GM19328 (cell line): ENCODE measurements around the gene ZBTB45.
"Not testable (repeated sequence)": the region's sequence is repeated elsewhere in the genome, so short reads cannot be mapped to it uniquely, and the experiment has no call there.

ENCODE experiments used
- ATAC-seq: cut with Tn5 transposase; IDR thresholded peaks from one replicate; pipeline ENCODE4 v1.9.1; 2021; ENCODE audit warnings: mild to moderate bottlenecking, moderate library complexity; ENCODE audit not compliant: unreplicated experiment

The ZBTB45 gene

DNA sequence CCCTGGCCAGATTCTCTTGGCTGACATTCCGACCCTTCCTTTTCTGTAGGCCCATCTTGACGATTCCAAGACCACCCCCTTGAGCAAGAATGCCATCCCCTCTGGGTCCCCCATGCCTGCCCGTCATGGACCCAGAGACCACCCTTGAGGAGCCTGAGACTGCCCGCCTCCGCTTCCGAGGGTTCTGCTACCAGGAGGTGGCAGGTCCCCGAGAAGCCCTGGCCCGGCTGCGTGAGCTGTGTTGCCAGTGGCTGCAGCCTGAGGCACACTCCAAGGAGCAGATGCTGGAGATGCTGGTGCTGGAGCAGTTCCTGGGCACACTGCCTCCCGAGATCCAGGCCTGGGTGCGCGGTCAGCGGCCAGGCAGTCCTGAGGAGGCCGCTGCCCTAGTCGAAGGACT lies 42.5 kb downstream of the ZBTB45 start:
- ATAC-seq: no peak

DNA sequence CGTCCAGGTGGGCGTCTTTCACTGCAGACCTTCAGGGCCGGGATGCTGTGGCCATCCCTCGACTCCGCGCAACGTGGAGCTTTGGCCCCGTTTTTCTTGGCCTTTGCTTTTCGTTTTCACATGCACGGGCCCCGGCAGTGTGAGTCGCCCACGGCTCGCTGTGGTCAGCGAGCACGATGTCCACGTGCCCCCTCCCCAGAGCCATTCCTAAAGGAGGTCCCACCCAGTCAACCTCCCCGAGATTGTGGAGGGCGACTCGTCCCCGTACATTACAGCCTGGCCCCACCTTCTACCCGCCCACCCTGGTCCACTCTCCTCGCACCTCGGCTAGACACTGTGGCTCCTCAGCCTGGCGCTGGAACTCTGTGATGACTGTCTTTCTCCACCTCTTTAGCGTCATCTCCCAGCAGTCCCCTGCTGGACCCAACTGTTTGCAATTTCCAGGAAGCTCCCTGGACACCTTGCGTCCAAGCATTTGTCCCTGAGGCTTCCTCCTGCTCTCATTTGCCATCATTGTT lies 43.1 kb downstream of the ZBTB45 start:
- no peak for ATAC-seq

DNA sequence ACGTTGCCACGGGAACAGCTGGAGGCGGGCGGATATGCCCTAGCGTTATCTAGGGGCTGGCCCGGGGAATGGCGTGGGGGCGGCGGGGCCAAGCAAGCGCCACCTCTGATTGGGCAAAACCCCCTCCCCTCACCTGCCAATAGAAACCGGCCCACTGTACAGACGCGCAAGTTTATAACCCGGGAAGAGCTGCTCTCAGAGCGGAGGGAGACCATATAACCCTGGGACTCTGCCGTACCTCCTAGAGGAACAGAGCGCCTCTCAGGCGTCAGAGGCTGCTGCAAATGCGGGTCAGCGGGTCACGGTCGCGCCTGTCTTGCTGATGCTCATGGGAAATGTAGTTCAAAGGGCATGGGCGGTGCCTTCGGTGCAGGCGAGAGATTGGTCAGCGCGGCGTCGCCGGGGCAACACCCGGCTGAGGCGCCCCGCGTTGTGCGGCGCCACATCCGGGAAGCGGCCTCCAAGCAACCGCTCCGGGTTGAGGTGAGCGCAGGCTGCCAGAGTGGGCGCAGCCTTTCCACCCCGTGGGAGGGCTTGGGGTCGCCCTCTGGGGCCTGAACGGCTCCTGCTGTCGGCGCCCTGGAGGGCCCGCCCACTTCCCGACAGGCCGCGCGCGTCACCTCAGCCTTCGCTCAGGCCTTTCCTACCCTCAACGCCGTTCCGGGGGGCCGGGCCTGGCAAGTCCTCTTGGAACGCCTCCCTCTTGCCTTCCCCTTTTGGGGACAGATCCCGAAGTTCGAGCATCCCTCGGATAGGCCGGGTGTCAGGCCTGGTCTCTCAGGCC lies 43.7 kb downstream of the ZBTB45 start, which contains the start of gene ZNF446:
ZNF446 (plus strand) TSS at position 639 of the 784 bp plus-strand sequence. CDS start 867 bp downstream, outside the sequence.
- ATAC-seq: peak; percentile 88

DNA sequence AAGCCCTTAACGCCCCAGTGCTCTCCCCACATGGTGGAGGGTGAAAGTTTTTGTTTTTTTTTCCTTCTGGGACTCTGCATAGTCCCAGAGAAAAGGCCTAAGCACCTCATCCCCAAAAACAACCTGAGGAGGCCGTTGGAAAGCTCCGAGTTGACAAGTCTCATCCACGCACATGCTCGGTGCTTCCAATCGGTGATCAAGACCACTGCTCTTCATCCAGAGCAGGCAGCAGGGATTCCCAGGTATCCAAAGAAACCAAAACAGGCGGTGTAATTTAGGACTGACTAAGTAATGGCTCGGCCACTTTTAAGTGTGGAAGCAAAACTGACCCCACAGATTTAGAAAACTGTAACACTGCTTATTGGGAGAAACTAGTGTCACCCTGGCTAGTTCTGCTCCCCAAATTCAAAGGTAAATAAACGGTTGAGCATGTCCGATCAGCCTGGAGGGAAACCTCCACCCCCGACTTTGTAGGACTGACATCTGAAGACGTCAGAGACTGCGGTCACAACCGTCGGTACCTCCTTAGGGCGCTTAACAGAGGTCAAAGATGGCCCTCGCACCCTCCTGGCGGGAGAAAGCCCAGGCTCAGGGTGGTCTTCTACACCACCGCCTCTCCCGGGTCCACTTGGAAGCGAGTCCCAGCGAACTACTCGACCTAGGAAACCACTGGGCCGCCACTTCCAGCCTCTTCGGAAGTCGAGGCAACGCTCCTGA lies 44.5 kb downstream of the ZBTB45 start:
- ATAC-seq: no peak

DNA sequence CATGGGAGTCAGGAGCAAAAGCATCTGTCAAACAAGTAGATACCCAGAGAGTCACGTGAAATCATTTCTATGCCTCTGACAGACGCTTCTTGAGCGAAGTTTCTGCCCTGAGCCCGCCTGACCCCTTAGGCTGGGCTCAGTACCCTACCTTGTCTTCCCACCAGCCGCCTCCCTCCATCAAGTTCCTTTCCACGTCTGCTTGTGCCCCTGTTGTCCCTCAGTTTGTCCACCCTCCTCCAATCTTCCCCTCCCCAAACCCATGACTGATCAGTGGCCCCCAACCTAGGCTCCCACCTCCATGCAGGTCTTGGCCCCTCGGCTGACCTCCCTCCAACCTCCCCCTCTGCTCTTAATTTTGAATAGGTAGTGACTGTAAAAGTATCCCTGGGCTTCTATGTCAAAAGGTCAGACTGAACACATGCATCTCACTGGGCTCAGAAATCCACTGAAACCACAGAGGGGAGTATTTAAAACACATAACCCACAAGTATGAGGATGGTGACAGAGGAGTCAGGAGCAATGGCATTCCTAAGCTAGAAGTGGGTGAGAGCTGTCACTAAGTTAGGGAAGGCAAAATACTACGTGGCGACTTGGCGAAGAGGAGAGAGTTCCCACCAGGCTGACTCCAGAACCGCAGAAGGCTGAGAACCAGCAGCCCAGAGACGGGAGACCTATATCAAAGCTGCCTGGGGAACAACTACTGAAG lies 45.2 kb downstream of the ZBTB45 start:
- no peak for ATAC-seq

DNA sequence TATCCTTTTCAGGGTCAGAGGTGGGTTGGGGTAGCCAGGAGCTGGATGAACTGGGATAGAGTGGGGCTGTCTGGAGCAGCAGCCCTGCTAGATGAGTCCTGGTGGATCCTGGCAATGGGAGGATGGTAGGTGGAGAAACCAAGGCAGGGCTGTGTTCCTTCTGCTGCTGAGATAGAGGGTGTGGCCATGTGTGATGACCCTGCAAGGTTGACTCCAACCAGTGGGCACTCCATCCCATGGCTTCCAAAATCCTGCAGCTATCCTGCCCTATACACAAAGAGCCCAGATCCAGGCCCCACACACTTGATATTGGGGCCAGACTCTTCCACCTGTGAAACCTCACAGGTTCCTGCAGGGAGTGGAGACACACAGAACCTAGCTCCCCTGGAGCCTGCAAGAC lies 45.8 kb downstream of the ZBTB45 start:
- no peak for ATAC-seq

DNA sequence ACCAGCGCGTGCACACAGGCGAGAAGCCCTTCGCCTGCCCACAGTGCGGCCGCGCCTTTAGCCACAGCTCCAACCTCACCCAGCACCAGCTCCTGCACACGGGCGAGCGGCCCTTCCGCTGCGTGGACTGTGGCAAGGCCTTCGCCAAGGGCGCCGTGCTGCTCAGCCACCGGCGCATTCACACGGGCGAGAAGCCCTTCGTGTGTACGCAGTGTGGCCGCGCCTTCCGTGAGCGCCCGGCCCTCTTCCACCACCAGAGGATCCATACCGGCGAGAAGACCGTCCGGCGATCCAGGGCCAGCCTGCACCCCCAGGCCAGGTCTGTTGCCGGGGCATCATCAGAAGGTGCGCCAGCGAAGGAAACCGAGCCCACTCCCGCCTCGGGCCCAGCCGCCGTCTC lies 47.9 kb downstream of the ZBTB45 start:
- no peak for ATAC-seq

DNA sequence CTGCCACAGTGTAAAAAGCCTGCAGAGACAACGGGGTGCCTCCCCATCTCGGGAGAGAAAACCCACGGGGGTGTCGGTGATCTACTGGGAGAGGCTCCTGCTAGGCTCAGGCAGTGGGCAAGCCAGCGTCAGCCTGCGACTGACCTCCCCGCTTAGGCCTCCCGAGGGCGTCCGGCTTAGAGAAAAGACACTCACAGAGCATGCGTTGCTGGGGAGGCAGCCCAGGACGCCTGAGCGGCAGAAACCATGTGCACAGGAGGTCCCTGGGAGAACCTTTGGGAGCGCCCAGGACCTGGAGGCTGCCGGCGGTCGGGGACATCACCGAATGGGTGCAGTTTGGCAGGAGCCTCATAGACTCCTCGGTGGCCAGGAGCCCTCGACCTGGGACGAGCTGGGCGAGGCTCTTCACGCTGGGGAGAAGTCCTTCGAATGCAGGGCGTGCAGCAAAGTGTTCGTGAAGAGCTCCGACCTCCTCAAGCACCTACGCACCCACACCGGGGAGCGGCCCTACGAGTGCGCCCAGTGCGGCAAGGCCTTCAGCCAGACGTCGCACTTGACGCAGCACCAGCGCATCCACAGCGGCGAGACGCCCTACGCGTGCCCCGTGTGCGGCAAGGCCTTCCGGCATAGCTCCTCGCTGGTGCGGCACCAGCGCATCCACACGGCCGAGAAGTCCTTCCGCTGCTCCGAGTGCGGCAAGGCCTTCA lies 48.6 kb downstream of the ZBTB45 start:
- ATAC-seq: not testable (repeated sequence)

DNA sequence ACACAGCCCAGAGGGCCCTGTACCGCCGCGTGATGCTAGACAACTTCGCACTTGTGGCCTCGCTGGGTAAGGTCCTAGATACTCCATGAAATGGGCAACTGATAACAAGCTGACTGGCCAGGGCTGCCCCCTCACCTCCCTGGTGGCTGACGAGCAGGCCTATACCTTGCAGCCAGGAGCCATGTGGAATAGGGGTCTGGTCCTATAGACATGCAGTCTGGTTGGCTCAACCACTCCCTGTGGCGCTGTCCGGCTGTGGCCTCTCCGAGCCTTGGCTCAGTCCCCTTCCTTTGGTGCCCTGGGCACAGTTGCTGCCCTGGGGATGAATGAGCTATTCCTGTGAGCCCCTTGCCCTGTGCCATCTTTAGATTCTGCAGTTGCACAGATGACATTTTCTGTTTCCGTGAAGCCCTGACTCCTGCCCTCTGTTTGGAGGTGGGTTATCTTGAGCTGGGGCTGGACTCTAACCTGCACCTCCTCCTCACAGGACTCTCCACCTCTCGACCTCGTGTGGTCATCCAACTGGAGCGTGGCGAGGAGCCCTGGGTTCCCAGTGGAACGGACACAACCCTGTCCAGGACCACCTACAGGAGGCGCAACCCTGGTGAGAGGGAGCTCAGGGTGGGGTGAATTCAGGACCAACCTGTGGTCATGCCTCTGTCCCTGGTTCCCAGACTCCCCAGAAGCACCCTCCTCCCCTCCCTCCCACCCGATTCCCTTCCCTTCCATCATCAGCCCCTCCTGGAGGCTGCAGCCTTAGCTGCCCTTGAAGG lies 50.2 kb downstream of the ZBTB45 start:
- ATAC-seq: no peak

DNA sequence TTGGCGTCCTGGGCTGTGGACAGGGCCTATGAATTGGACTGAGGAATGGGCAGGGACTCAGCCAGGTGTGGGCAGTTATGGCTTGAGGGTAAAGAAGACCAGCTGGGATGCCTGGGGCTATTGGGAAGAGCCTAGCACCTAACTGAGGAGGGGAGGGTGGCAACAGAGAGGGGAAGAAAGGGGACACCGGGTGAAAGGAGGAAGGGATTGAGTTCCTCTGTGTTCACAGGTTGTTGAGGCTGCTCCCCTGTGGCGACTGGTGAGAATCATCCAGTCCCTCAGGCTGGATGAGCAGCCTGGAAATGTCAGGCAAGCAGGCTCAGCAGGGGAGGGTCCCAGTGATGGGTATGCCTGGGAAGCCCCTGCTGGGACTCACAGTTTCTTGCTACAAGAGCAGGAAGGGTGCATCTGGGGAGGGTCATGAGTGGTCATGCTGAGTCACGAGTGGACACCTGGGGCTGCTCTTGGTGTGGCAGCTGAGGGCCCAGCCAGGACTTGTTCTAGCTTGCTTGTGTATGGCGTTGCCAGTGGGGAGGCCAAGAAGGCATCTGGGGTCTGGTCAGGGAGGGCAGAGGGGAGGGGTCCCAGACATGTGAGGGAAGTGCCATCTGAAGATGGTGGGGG lies 51.3 kb downstream of the ZBTB45 start:
- ATAC-seq: no peak

DNA sequence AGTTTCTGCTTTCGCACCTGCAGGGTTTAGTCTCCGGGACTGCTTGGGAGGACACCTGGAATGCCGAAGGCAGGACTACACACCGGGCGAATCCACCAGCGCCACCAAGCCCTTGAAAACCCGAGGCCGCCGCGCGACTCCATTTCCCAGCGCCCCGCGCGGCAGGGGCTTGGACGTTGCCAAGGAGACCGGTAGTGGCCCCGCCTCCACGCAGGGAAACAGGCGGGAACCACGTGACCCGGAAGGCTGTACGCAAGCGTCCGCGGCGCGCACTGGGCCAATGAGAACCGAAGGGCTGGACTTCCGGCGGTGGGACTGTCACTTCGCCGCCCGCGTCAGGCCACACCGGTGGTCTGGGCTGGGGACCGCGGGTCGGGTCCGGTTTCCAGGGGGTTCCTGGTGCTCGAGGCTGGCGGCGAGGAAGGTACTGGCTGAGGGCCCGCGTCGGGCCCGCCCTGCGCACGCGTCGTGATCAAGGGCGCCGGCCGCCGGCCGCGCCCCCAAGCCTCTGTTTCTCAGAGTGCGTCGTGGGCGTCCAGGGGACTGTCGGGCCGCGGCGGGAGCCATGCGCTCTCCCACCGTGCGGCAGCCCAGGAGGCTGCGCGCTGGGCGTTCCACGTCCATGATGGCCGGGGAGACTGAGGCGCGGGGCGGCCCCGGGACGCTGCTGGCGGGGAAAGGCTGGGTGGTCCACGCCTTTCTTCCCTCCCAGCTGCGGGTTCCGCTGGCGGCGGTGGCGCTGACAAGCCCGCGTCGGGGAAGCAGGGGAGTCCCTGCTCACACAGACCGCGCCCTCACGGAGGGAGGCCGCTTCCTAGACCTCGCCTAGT lies 52.6 kb downstream of the ZBTB45 start, which contains the start of gene ZNF324:
ZNF324 (plus strand) TSS at position 321 of the 830 bp plus-strand sequence. CDS start 2,106 bp downstream, outside the sequence.
- ATAC-seq: peak; percentile 86

DNA sequence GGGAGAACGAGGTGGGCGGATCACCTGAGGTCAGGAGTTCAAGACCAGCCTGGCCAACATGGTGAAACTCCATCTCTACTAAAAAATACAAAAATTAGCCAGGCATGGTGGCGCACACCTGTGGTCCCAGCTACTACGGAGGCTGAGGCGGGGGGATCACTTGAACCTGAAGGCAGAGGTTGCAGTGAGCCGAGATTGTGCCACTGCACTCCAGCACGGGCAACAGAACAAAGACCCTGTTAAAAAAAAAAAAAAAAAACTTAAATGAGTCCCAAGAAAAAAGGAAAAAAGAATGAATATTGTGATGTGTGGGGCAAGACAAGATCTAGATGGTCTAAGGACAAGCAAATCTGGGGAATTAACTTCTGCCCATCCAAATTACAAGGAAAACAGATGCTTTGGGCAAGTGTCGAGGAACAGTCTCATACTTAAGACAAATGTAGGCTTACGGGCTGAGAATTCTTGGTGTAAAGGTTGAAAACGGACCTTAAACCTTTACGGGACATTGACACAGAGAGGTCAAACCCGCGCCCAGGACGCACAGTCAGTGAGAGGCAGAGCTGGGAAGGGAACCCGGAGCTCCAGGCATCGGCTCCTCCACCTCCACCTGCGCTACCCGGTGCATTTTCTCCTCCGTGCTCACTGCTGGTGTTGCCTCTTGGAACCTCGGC lies 53.4 kb downstream of the ZBTB45 start:
- ATAC-seq: peak; percentile 10
